Liver (tissue), 9 donors: ENCODE measurements around the gene CALB2. TPM values are rescaled to one million over a fixed set of nuclear protein-coding genes. Genes with fewer than 3 reads are reported as not detected.
A peak's percentile ranks its signal among the peaks of the same experiment; 100 is the strongest.

Source experiments
- DNase-seq: peaks from one replicate; pipeline ENCODE4 v3.0.0-alpha.2; 2017; ENCODE audit warnings: low spot score
- H3K27ac ChIP-seq, 2 donors: one replicate each; pipeline ENCODE4 v1.7.0; 2013; ENCODE audit warnings: inconsistent platforms in 2 of 2, low read length in 2 of 2, control low read depth in 1 of 2, low read depth in 1 of 2, mild to moderate bottlenecking in 1 of 2
- H3K27me3 ChIP-seq, 4 donors: one replicate each; pipeline versions ENCODE4 v1.6.1 to v1.7.0; 2013; ENCODE audit warnings: low read length in 3 of 4, inconsistent platforms in 1 of 4, mild to moderate bottlenecking in 1 of 4, moderate library complexity in 1 of 4; ENCODE audit not compliant: control insufficient read depth in 4 of 4, insufficient read depth in 4 of 4
- H3K36me3 ChIP-seq, 4 donors: one replicate each; pipeline versions ENCODE4 v1.6.1 to v1.7.0; 2013; ENCODE audit warnings: low read length in 3 of 4, mild to moderate bottlenecking in 3 of 4, low read depth in 1 of 4, moderate library complexity in 1 of 4; ENCODE audit not compliant: control insufficient read depth in 4 of 4, insufficient read depth in 3 of 4
- H3K4me1 ChIP-seq, 4 donors: one replicate each; pipeline versions ENCODE4 v1.6.1 to v1.7.0; 2013; ENCODE audit warnings: low read length in 3 of 4, mild to moderate bottlenecking in 3 of 4, moderate library complexity in 1 of 4; ENCODE audit not compliant: control insufficient read depth in 4 of 4, insufficient read depth in 4 of 4
- H3K4me3 ChIP-seq, 3 donors: one replicate each; pipeline versions ENCODE4 v1.6.1 to v1.7.0; 2013; ENCODE audit warnings: low read length in 3 of 3, control low read depth in 1 of 3, low read depth in 1 of 3, mild to moderate bottlenecking in 1 of 3
- H3K9ac ChIP-seq, 2 donors: one replicate each; pipeline ENCODE4 v1.7.0; 2013; ENCODE audit warnings: low read length in 2 of 2, mild to moderate bottlenecking in 2 of 2, moderate library complexity in 2 of 2, control low read depth in 1 of 2, low read depth in 1 of 2
- H3K9me3 ChIP-seq, 4 donors: one replicate each; pipeline versions ENCODE4 v1.6.1 to v1.7.0; 2013; ENCODE audit warnings: low read length in 3 of 4; ENCODE audit not compliant: control insufficient read depth in 4 of 4
- ATF3 ChIP-seq: IDR thresholded peaks from 2 replicates; pipeline ENCODE4 v1.6.1; 2016; ENCODE audit warnings: antibody characterized with exemption
- CTCF ChIP-seq: fragments of 150-350 bp; IDR thresholded peaks from 2 replicates; pipeline ENCODE4 v1.5.1; 2017; ENCODE audit warnings: improper control_type of control experiment, low read depth, low read length; ENCODE audit not compliant: missing input control
- EGR1 ChIP-seq, 2 donors: IDR thresholded peaks; 2 replicates each; pipeline ENCODE4 v1.6.1; 2016 to 2018; ENCODE audit warnings: antibody characterized with exemption in 2 of 2, low read depth in 2 of 2
- FOXA2 ChIP-seq: IDR thresholded peaks from 2 replicates; pipeline ENCODE4 v1.6.1; 2016; ENCODE audit warnings: antibody characterized with exemption
- GABPA ChIP-seq, 2 donors: IDR thresholded peaks in 1 of 2; conservative IDR thresholded peaks in 1 of 2; 2 replicates each; pipeline ENCODE4 v1.6.1; 2016; ENCODE audit warnings: antibody characterized with exemption in 2 of 2, mild to moderate bottlenecking in 1 of 2, moderate library complexity in 1 of 2
- HNF4A ChIP-seq, 2 donors: conservative IDR thresholded peaks; 2 replicates each; pipeline ENCODE4 v1.6.1; 2016; ENCODE audit warnings: antibody characterized with exemption in 2 of 2, mild to moderate bottlenecking in 2 of 2
- HNF4G ChIP-seq: IDR thresholded peaks from 2 replicates; pipeline ENCODE4 v1.6.1; 2016; ENCODE audit warnings: antibody characterized with exemption
- JUND ChIP-seq, 2 donors: IDR thresholded peaks; 2 replicates each; pipeline ENCODE4 v1.6.1; 2016; ENCODE audit warnings: antibody characterized with exemption in 2 of 2
- NR2F2 ChIP-seq: IDR thresholded peaks from 2 replicates; pipeline ENCODE4 v1.6.1; 2016; ENCODE audit warnings: antibody characterized with exemption
- RAD21 ChIP-seq, 2 donors: IDR thresholded peaks; 2 replicates each; pipeline ENCODE4 v1.6.1; 2016; ENCODE audit warnings: antibody characterized with exemption in 2 of 2, mild to moderate bottlenecking in 2 of 2
- REST ChIP-seq: IDR thresholded peaks from 2 replicates; pipeline ENCODE4 v1.6.1; 2016; ENCODE audit warnings: antibody characterized with exemption, mild to moderate bottlenecking
- RXRA ChIP-seq, 2 donors: IDR thresholded peaks; 2 replicates each; pipeline ENCODE4 v1.6.1; 2017 to 2018; ENCODE audit warnings: antibody characterized with exemption in 2 of 2, mild to moderate bottlenecking in 1 of 2
- SP1 ChIP-seq: IDR thresholded peaks from 2 replicates; pipeline ENCODE4 v1.6.1; 2018; ENCODE audit warnings: antibody characterized with exemption, mild to moderate bottlenecking
- TAF1 ChIP-seq: conservative IDR thresholded peaks from 2 replicates; pipeline ENCODE4 v1.6.1; 2016; ENCODE audit warnings: antibody characterized with exemption, mild to moderate bottlenecking
- ZBTB33 ChIP-seq: IDR thresholded peaks from 2 replicates; pipeline ENCODE4 v1.6.1; 2016; ENCODE audit warnings: antibody characterized with exemption
- WGBS: extraction: QIAGEN DNeasy Blood & Tissue Kit; methylation state at CpG from one replicate; pipeline ENCODE4 v1.1.7; 2013; 5-methylcytosine and 5-hydroxymethylcytosine counted together
- polyA plus RNA-seq, 2 donors: library from polyadenylated mRNA; stranded (reverse) in 1 of 2; unstranded in 1 of 2; fragments of 200-250 nt in 1 of 2; fragments of >200 nt in 1 of 2; fragmentation: Nextera tagmentation in 1 of 2; extraction: Ambion mirVana in 1 of 2; gene quantifications; one replicate each; pipeline versions ENCODE4 v1.2.1 to v1.2.3, GENCODE V29; 2013 to 2015
- total RNA-seq, 2 donors: library from RNA; depleted of rRNA; stranded (reverse); fragments of >200 nt; gene quantifications; one replicate each; pipeline ENCODE4 v1.2.3, GENCODE V29; 2014
- donor health status: healthy.
- donor health status: healthy.
- donor health status: healthy.
- donor health status: healthy.
- donor health status: healthy.

CALB2 gene
- total and polyA plus RNA-seq, 4 donors: not detected

GRCh38 chr16:71367241-71367976 lies 8.9 kb downstream of the CALB2 start:
- no peaks in the 10 kb centered on the region for H3K9me3 ChIP-seq
- WGBS: 51% methylated on average over 12 of the region's 12 CpGs
- H3K9ac ChIP-seq: no peak overlapping the region
- no peaks in the 10 kb centered on the region for H3K36me3 ChIP-seq
- DNase-seq: peak; percentile 58
- no peak for TF ChIP-seq SP1
- TF ChIP-seq CTCF: peak; percentile 24
- no peak for TF ChIP-seq JUND (IDR thresholded peaks at IDR 0.05)
- TF ChIP-seq RAD21 (IDR thresholded peaks at IDR 0.05): peak in 1 of 2 donors; percentile 69
- no peak overlapping the region for H3K4me3 ChIP-seq
- no peak overlapping the region for H3K27ac ChIP-seq
- H3K4me1 ChIP-seq: no peaks in the 10 kb centered on the region
- peaks cover 0 to 2% (median 0%) of the 10 kb centered on the region in 4 donors for H3K27me3 ChIP-seq

GRCh38 chr16:71368958-71369357 lies 10.4 kb downstream of the CALB2 start:
- peaks cover 0 to 2% (median 0%) of the 10 kb centered on the region in 4 donors for H3K27me3 ChIP-seq
- H3K4me1 ChIP-seq: no peaks in the 10 kb centered on the region
- H3K9ac ChIP-seq: no peak overlapping the region
- 73% methylated on average over 10 of the region's 10 CpGs for WGBS
- no peak for DNase-seq
- no peaks in the 10 kb centered on the region for H3K9me3 ChIP-seq
- no peak overlapping the region for H3K4me3 ChIP-seq
- H3K27ac ChIP-seq: no peak overlapping the region
- no peak for TF ChIP-seq TAF1
- no peak for TF ChIP-seq FOXA2
- no peak for TF ChIP-seq RXRA (IDR thresholded peaks at IDR 0.05)
- TF ChIP-seq SP1: no peak
- no peak for TF ChIP-seq NR2F2
- TF ChIP-seq CTCF: no peak
- no peak for TF ChIP-seq REST
- TF ChIP-seq ATF3: no peak
- TF ChIP-seq HNF4G: no peak
- no peak for TF ChIP-seq EGR1 (IDR thresholded peaks at IDR 0.05; ENCODE audit: low read depth in 2 of 2)
- no peak for TF ChIP-seq HNF4A (conservative IDR thresholded peaks at IDR 0.05)
- no peak for TF ChIP-seq GABPA (IDR thresholded peaks at IDR 0.05 in 1 of 2, conservative IDR thresholded peaks at IDR 0.05 in 1 of 2)
- no peak for TF ChIP-seq RAD21 (IDR thresholded peaks at IDR 0.05)
- no peak for TF ChIP-seq ZBTB33
- no peaks in the 10 kb centered on the region for H3K36me3 ChIP-seq
